Transverse colon (tissue), 3 donors: Measurements from ENCODE around the gene IGFBP7.

ENCODE experiments used
- CTCF ChIP-seq, 5 experiments: fragments of 200-600 bp in 3 of 5; fragments of 450-650 bp in 2 of 5; sonication (generic) in 3 of 5; IDR thresholded peaks; 1 replicate in 2 of 5; 2 replicates in 3 of 5; pipeline ENCODE4 v1.5.1; 2016 to 2017; ENCODE audit warnings: antibody characterized with exemption in 5 of 5, inconsistent platforms in 3 of 5, mild to moderate bottlenecking in 2 of 5, moderate library complexity in 1 of 5
- EP300 ChIP-seq: sonication (generic); formaldehyde crosslinking; IDR thresholded peaks from one replicate; pipeline ENCODE4 v1.6.1; 2017; ENCODE audit warnings: antibody characterized with exemption, low read depth
- POLR2A ChIP-seq: fragments of 450-650 bp; IDR thresholded peaks from one replicate; pipeline ENCODE4 v1.6.1; 2016; ENCODE audit warnings: antibody characterized with exemption, mild to moderate bottlenecking, moderate library complexity

GRCh38 chr4:57059890-57060716, 50.1 kb downstream of the IGFBP7 start:
- TF ChIP-seq CTCF (IDR thresholded peaks at IDR 0.05) (no peak), POLR2A (no peak), EP300 (no peak)
